HCT116 (cell line): ENCODE measurements around the gene NOL9. TPM values are rescaled to one million over a fixed set of nuclear protein-coding genes. Genes with fewer than 3 reads are reported as not detected.

Experiments
- ATAC-seq: fragments of 200-7000 bp; cut with Tn5 transposase; 2 replicates; pipeline ENCODE4 v1.9.1; 2020; ENCODE audit warnings: mild to moderate bottlenecking, moderate library complexity
- BruUV-seq: library from RNA; stranded (reverse); fragments of 400-500 nt; replicated peaks from 2 replicates; lab custom pipeline; 2021; lab: Mats Ljungman, UMichigan
- CTCF ChIA-PET: fragments of 300-600 bp; sonication (Branson Sonifier 250); formaldehyde crosslinking; loops from one replicate; lab custom pipeline; 2021; ENCODE audit warnings: antibody characterized with exemption; lab: Charles Lee
- POLR2A ChIA-PET: fragments of 300-600, 350-600 bp; sonication (Branson Sonifier 250); formaldehyde crosslinking; loops from one replicate; lab custom pipeline; 2021; ENCODE audit warnings: antibody characterized with exemption; lab: Charles Lee
- RAD21 ChIA-PET, 2 experiments: fragments of 300-600 bp; sonication (Branson Sonifier 250); formaldehyde crosslinking; loops; one replicate each; lab custom pipeline; 2023; ENCODE audit warnings: low total read pairs in 2 of 2; ENCODE audit not compliant: uncharacterized antibody in 2 of 2, unreplicated experiment in 2 of 2, low non-redundant PET in 1 of 2; lab: Charles Lee
- DNase-seq: peaks from one replicate; pipeline ENCODE4 v3.0.0-alpha.2; 2010; ENCODE audit warnings: low read depth, low spot score
- H2AFZ ChIP-seq: fragments of 200-600 bp; shearing (Covaris generic), sonication (generic); 2 replicates; pipeline ENCODE4 v1.6.1; 2017; ENCODE audit warnings: low read depth, mixed run types, mixed read lengths, antibody characterized with exemption, low read length; ENCODE audit not compliant: poor library complexity, severe bottlenecking
- H3K27ac ChIP-seq: 2 replicates; pipeline ENCODE4 v1.5.1; 2012; ENCODE audit warnings: low read depth, low read length
- H3K27me3 ChIP-seq: fragments of 200-600 bp; sonication (generic); 2 replicates; pipeline ENCODE4 v1.6.1; 2016; ENCODE audit warnings: mixed run types, low read length, mixed read lengths; ENCODE audit not compliant: insufficient read depth
- H3K36me3 ChIP-seq, 2 experiments: fragments of 200-500 bp in 1 of 2; fragments of 200-600 bp in 1 of 2; sonication (Bioruptor generic) in 1 of 2; sonication (generic) in 1 of 2; 2 replicates each; pipeline versions ENCODE4 v1.5.1 to v1.6.1; 2014 to 2016; ENCODE audit warnings: low read length in 2 of 2, inconsistent platforms in 1 of 2, mixed read lengths in 1 of 2, mixed run types in 1 of 2; ENCODE audit not compliant: insufficient read depth in 2 of 2, control insufficient read depth in 1 of 2
- H3K4me1 ChIP-seq, 2 experiments: fragments of 200-600 bp in 1 of 2; sonication (generic) in 1 of 2; 2 replicates each; pipeline versions ENCODE4 v1.5.1 to v1.6.1; 2012 to 2017; ENCODE audit warnings: low read length in 2 of 2, inconsistent platforms in 1 of 2, mild to moderate bottlenecking in 1 of 2, mixed read lengths in 1 of 2, mixed run types in 1 of 2, moderate library complexity in 1 of 2; ENCODE audit not compliant: insufficient read depth in 2 of 2, control insufficient read depth in 1 of 2
- H3K4me2 ChIP-seq: fragments of 200-600 bp; sonication (generic); 2 replicates; pipeline ENCODE4 v1.6.1; 2017; ENCODE audit warnings: mixed run types, low read length, mixed read lengths
- H3K4me3 ChIP-seq, 2 experiments: fragments of 200-600 bp in 1 of 2; sonication (generic) in 1 of 2; replicated peaks in 1 of 2; 2 replicates each; pipeline ENCODE4 v1.5.1; 2011 to 2016; ENCODE audit warnings: low read length in 2 of 2, control low read depth in 1 of 2, low read depth in 1 of 2, mild to moderate bottlenecking in 1 of 2, mixed read lengths in 1 of 2, mixed run types in 1 of 2
- H3K79me2 ChIP-seq: fragments of 200-600 bp; sonication (generic); 2 replicates; pipeline ENCODE4 v1.6.1; 2017; ENCODE audit warnings: mild to moderate bottlenecking, mixed run types, low read length, moderate library complexity, mixed read lengths; ENCODE audit not compliant: insufficient read depth
- H3K9ac ChIP-seq: fragments of 200-600 bp; sonication (generic); 2 replicates; pipeline ENCODE4 v1.6.1; 2016; ENCODE audit warnings: low read length, mixed read lengths
- H3K9me2 ChIP-seq: fragments of 200-600 bp; sonication (generic), shearing (Covaris generic); 2 replicates; pipeline ENCODE4 v1.6.1; 2017; ENCODE audit warnings: mixed run types, mild to moderate bottlenecking, moderate library complexity; ENCODE audit not compliant: insufficient read depth
- H3K9me3 ChIP-seq, 2 experiments: fragments of 200-500 bp in 1 of 2; fragments of 200-600 bp in 1 of 2; sonication (Bioruptor generic) in 1 of 2; sonication (generic) in 1 of 2; 2 replicates each; pipeline ENCODE4 v1.6.1; 2014 to 2017; ENCODE audit warnings: low read length in 2 of 2, mixed read lengths in 2 of 2, inconsistent platforms in 1 of 2, low read depth in 1 of 2, mild to moderate bottlenecking in 1 of 2, mixed run types in 1 of 2, moderate library complexity in 1 of 2; ENCODE audit not compliant: control insufficient read depth in 1 of 2, insufficient read depth in 1 of 2
- H4K20me1 ChIP-seq: fragments of 200-600 bp; sonication (generic), shearing (Covaris generic); 2 replicates; pipeline ENCODE4 v1.6.1; 2017; ENCODE audit warnings: mixed run types, mild to moderate bottlenecking, moderate library complexity; ENCODE audit not compliant: insufficient read depth
- CBX3 ChIP-seq: IDR thresholded peaks from 2 replicates; pipeline ENCODE4 v1.6.1; 2012; ENCODE audit warnings: low read depth
- CEBPB ChIP-seq: IDR thresholded peaks from 2 replicates; pipeline ENCODE4 v1.6.1; 2012; ENCODE audit warnings: low read depth
- CTCF ChIP-seq, 3 experiments: fragments of 200-600 bp in 1 of 3; sonication (generic) in 1 of 3; IDR thresholded peaks in 2 of 3; conservative IDR thresholded peaks in 1 of 3; 2 replicates each; pipeline ENCODE4 v1.5.1; 2012 to 2017; ENCODE audit warnings: low read depth in 2 of 3, low read length in 2 of 3, antibody characterized with exemption in 1 of 3, borderline replicate concordance in 1 of 3, control low read depth in 1 of 3, mild to moderate bottlenecking in 1 of 3, mixed read lengths in 1 of 3, mixed run types in 1 of 3, moderate library complexity in 1 of 3; ENCODE audit not compliant: insufficient read depth in 1 of 3
- ELF1 ChIP-seq: IDR thresholded peaks from 2 replicates; pipeline ENCODE4 v1.6.1; 2012; ENCODE audit warnings: low read depth, borderline replicate concordance
- EZH2phosphoT487 ChIP-seq: fragments of 200-600 bp; IDR thresholded peaks from 2 replicates; pipeline ENCODE4 v1.6.1; 2018; ENCODE audit warnings: antibody characterized with exemption, borderline replicate concordance
- JUND ChIP-seq: IDR thresholded peaks from 2 replicates; pipeline ENCODE4 v1.6.1; 2012
- REST ChIP-seq: IDR thresholded peaks from 2 replicates; pipeline ENCODE4 v1.6.1; 2012; ENCODE audit warnings: low read depth
- TCF7L2 ChIP-seq: IDR thresholded peaks from 2 replicates; pipeline ENCODE4 v1.7.0; 2011; ENCODE audit warnings: borderline replicate concordance, inconsistent platforms; ENCODE audit not compliant: insufficient read depth, insufficient read length; ENCODE audit errors: extremely low read depth
- ZBTB33 ChIP-seq: IDR thresholded peaks from 2 replicates; pipeline ENCODE4 v1.6.1; 2011; ENCODE audit warnings: mild to moderate bottlenecking, low read length, moderate library complexity; ENCODE audit not compliant: insufficient replicate concordance; ENCODE audit errors: extremely low read depth
- intact Hi-C: fragments of 100-400 bp; cut with micrococcal nuclease; formaldehyde crosslinking; loops from 2 replicates; pipeline ENCODE4 v1.10.0; 2022
- total RNA-seq: library from RNA; stranded (reverse); gene quantifications from one replicate; pipeline ENCODE4 v1.2.1, GENCODE V29; 2021; ENCODE audit not compliant: unreplicated experiment

The NOL9 gene
- total RNA-seq, 1 experiment from 2014 or later, result 46.4 TPM

- no peak for TF ChIP-seq ELF1
- TF ChIP-seq REST, result no peak
- no peak for TF ChIP-seq CBX3
- TF ChIP-seq JUND, result no peak
Measured at GRCh38 chr1:6517435-6517851, 36.9 kb downstream of the NOL9 start (continued).

- ChIA-PET POLR2A (no interaction called here), CTCF (no interaction called here), RAD21 (no interaction called here)
- intact Hi-C loops, result no loop called here
- no peak overlapping the region for H3K9ac ChIP-seq
- no peak for ATAC-seq
- BruUV-seq, result no TSS peak
- no peaks in the 10 kb centered on the region for H4K20me1 ChIP-seq
- H3K4me1 ChIP-seq, result peaks cover 0 to 14% of the 10 kb centered on the region in 2 experiments; a peak in 2 of 4 replicates
- H3K27ac ChIP-seq, result no peak overlapping the region
- TF ChIP-seq CEBPB, result no peak
- TF ChIP-seq EZH2phosphoT487, result no peak
- no peak for TF ChIP-seq TCF7L2
- no peak for TF ChIP-seq CTCF (IDR thresholded peaks at IDR 0.05 in 2 of 3, conservative IDR thresholded peaks at IDR 0.05 in 1 of 3; ENCODE audit: borderline replicate concordance in 1 of 3, insufficient read depth in 1 of 3, low read depth in 2 of 3, low read length in 2 of 3)
- no peak for TF ChIP-seq JUND
- no peak for TF ChIP-seq ZBTB33
- no peak for TF ChIP-seq ELF1
- TF ChIP-seq CBX3, result no peak
- no peaks in the 10 kb centered on the region for H3K9me2 ChIP-seq
- no peak overlapping the region for H3K4me3 ChIP-seq
- H3K9me3 ChIP-seq, result no peaks in the 10 kb centered on the region
- H3K4me2 ChIP-seq, result no peak overlapping the region; the same call in 1 of the 2 replicates
- no peak overlapping the region for H2AFZ ChIP-seq
- DNase-seq, result no peak
- no peaks in the 10 kb centered on the region for H3K36me3 ChIP-seq
- H3K79me2 ChIP-seq, result no peaks in the 10 kb centered on the region
- no peaks in the 10 kb centered on the region for H3K27me3 ChIP-seq
Measured at GRCh38 chr1:6515771-6516170, 38.5 kb downstream of the NOL9 start.
